AG04450 (cell line): ENCODE results near the gene MAGEA1. TPM values are rescaled to one million over a fixed set of nuclear protein-coding genes. Genes with fewer than 3 reads are reported as not detected.
"Not testable (repeated sequence)": the region's sequence is repeated elsewhere in the genome, so short reads cannot be mapped to it uniquely, and the experiment has no call there.

Source experiments
- CTCF ChIA-PET: fragments of 300-600, 350-600 bp; formaldehyde crosslinking; extraction: SDS; loops from one replicate; lab custom pipeline; 2022; ENCODE audit warnings: antibody characterized with exemption, inconsistent platforms; lab: Charles Lee
- POLR2A ChIA-PET: fragments of 350-600 bp; formaldehyde crosslinking; extraction: SDS; loops from one replicate; lab custom pipeline; 2021; ENCODE audit warnings: antibody characterized with exemption, inconsistent platforms; lab: Yijun Ruan, JAX
- DNase-seq: peaks from one replicate; pipeline ENCODE4 v3.0.0-alpha.2; 2011; ENCODE audit warnings: low read depth, low spot score
- H3K27ac ChIP-seq: one replicate; pipeline ENCODE4 v1.5.1; 2012; ENCODE audit warnings: low read depth, low read length, control low read depth
- H3K27me3 ChIP-seq: one replicate; pipeline ENCODE4 v1.6.0; 2012; ENCODE audit warnings: low read length; ENCODE audit not compliant: control insufficient read depth, insufficient read depth
- H3K4me3 ChIP-seq: 2 replicates; pipeline ENCODE4 v1.5.1; 2011; ENCODE audit warnings: mild to moderate bottlenecking, low read depth, low read length, control low read depth
- H3K9me3 ChIP-seq: 2 replicates; pipeline ENCODE4 v1.5.1; 2012; ENCODE audit warnings: low read length; ENCODE audit not compliant: control insufficient read depth, insufficient read depth
- polyA plus RNA-seq: library from polyadenylated mRNA; depleted of rRNA; stranded (reverse); fragments of >200 nt; gene quantifications from 2 replicates; pipeline ENCODE4 v1.2.3, GENCODE V29; 2011
- TF ChIP-seq, protein P1 (sequence below): IDR thresholded peaks from 2 replicates; pipeline ENCODE4 v1.5.1; 2011; ENCODE audit warnings: low read depth, low read length, control low read depth, inconsistent platforms

Gene MAGEA1
- polyA plus RNA-seq, 1 experiment: not detected

DNA sequence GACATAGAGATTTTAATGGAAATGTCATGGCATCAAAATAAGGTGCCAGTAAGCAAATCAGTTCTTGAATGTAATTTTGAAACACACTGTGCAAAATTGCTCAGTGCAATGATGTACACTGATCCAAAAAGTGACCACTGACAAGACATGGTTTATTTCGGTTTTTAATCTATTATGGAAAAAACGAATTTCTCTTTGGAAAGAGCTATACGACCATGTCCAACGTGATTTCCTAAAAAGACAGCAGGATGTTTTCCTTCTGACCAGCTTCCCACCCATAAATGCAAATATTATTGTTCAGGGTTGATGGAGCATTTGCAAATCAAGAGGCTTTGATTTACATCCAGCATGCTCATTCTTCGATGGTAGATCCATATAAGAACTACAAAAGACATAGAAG is 17.1 kb upstream of the MAGEA1 start:
- CTCF ChIA-PET: no interaction called here
- POLR2A ChIA-PET: no interaction called here
- TF ChIP-seq, protein P1, sequence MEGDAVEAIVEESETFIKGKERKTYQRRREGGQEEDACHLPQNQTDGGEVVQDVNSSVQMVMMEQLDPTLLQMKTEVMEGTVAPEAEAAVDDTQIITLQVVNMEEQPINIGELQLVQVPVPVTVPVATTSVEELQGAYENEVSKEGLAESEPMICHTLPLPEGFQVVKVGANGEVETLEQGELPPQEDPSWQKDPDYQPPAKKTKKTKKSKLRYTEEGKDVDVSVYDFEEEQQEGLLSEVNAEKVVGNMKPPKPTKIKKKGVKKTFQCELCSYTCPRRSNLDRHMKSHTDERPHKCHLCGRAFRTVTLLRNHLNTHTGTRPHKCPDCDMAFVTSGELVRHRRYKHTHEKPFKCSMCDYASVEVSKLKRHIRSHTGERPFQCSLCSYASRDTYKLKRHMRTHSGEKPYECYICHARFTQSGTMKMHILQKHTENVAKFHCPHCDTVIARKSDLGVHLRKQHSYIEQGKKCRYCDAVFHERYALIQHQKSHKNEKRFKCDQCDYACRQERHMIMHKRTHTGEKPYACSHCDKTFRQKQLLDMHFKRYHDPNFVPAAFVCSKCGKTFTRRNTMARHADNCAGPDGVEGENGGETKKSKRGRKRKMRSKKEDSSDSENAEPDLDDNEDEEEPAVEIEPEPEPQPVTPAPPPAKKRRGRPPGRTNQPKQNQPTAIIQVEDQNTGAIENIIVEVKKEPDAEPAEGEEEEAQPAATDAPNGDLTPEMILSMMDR: no peak

DNA sequence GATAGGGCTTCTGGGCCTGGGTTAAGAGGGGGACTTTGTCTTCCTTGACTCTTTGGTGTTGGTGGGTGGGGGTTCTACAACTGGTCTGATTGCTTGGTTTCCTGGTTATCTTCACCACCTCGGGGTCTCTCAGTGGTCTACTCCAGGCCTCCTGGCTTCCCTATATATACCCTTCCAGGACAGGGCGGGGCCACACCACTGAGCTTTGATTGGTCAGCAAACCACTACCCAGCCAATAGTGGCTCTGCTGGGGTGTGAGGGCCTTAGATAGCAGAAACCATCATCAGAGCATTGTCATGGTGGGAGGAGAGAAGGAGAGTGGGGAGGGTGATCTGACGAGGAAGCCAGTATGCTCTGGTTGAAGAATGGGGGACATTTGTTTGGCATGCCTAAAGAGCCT is 14.4 kb upstream of the MAGEA1 start:
- POLR2A ChIA-PET: interaction anchor here (0.6 kb wide), 1 partner anchor 170 kb away, joined by 4 read pairs; no protein-coding TSS in a partner anchor
- H3K27me3 ChIP-seq: no peaks in the 10 kb centered on the region
- CTCF ChIA-PET: no interaction called here
- TF ChIP-seq, protein P1: no peak
- no peaks in the 10 kb centered on the region for H3K9me3 ChIP-seq
- H3K27ac ChIP-seq: no peak overlapping the region
- no peak overlapping the region for H3K4me3 ChIP-seq
- no peak for DNase-seq

More for the DNA sequence above, 17.1 kb upstream of the MAGEA1 start:
- no peaks in the 10 kb centered on the region for H3K27me3 ChIP-seq
- no peaks in the 10 kb centered on the region for H3K9me3 ChIP-seq
- no peak for DNase-seq
- no peak overlapping the region for H3K27ac ChIP-seq
- no peak overlapping the region for H3K4me3 ChIP-seq

DNA sequence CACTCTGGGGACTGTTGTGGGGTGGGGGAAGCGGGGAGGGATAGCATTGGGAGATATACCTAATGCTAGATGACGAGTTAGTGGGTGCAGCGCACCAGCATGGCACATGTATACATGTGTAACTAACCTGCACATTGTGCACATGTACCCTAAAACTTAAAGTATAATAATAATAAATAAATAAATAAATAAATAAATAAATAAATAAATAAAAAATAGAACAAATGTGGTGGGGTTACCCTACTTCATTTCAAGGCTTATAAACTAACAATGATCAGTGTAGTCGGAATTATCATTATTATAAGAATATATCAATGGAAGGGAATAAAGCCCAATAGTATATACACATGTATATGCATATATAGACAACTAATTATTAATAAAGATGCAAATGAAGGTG is 10.7 kb upstream of the MAGEA1 start:
- CTCF ChIA-PET, POLR2A ChIA-PET, H3K27ac ChIP-seq, H3K4me3 ChIP-seq, H3K9me3 ChIP-seq, H3K27me3 ChIP-seq, DNase-seq: not testable (repeated sequence)

DNA sequence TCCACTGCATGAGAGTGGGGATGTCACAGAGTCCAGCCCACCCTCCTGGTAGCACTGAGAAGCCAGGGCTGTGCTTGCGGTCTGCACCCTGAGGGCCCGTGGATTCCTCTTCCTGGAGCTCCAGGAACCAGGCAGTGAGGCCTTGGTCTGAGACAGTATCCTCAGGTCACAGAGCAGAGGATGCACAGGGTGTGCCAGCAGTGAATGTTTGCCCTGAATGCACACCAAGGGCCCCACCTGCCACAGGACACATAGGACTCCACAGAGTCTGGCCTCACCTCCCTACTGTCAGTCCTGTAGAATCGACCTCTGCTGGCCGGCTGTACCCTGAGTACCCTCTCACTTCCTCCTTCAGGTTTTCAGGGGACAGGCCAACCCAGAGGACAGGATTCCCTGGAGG is 2.7 kb downstream of the MAGEA1 start:
- Histone ChIP-seq H3K4me3 (no peak overlapping the region), H3K27ac (no peak overlapping the region), H3K9me3 (no peaks in the 10 kb centered on the region), H3K27me3 (no peaks in the 10 kb centered on the region)
- CTCF ChIA-PET: no interaction called here
- DNase-seq: no peak
- POLR2A ChIA-PET: no interaction called here
- TF ChIP-seq, protein P1: no peak

DNA sequence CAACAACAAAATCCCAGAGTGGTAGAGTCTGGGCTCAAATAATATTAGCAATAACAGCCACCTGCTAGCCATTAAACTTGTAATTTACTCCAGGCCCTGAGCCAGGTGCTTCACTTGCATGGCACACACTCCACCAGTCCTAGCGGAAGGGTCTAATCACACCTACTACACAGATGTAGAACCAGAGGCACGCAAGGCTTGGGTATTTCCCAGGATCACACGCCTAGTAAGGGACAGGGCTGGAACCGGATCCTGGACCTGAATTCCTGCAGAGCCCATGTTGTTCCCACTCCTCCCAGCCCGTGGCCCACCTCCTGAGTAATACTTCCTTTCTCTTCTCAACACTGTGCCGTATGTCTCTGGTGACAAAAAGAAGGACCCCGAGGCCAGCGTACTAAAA is 5.7 kb downstream of the MAGEA1 start:
- DNase-seq: no peak
- ChIA-PET CTCF (no interaction called here), POLR2A (no interaction called here)
- no peak overlapping the region for H3K27ac ChIP-seq
- TF ChIP-seq, protein P1: no peak
- H3K9me3 ChIP-seq: no peaks in the 10 kb centered on the region
- H3K27me3 ChIP-seq: no peaks in the 10 kb centered on the region
- H3K4me3 ChIP-seq: no peak overlapping the region

DNA sequence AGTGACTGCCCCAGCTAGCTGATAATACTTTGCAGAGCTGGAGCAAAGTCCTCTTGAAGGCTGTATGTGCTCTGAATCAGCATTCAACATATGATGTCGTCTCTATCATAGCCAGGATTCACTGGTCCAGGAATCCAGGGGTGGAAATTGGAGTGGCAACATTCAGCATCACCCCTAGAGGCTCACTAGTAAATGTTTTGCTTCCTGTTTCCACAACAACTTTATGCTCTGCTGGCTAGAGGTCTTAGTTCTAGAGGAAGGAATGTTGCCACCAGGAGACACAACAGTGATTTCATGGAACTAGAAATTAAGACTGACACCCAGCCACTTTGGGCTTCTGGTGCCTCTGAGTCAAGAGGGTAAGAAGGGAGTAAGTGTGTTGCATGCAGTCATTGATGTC is 11.3 kb downstream of the MAGEA1 start:
- no peaks in the 10 kb centered on the region for H3K9me3 ChIP-seq
- CTCF ChIA-PET: no interaction called here
- no peak for DNase-seq
- POLR2A ChIA-PET: no interaction called here
- TF ChIP-seq, protein P1: no peak
- H3K27me3 ChIP-seq: no peaks in the 10 kb centered on the region
- no peak overlapping the region for H3K27ac ChIP-seq
- no peak overlapping the region for H3K4me3 ChIP-seq
